Measurements from ENCODE around the gene CEP72. TPM values are rescaled to one million over a fixed set of nuclear protein-coding genes. Genes with fewer than 3 reads are reported as not detected.
A peak's percentile ranks its signal among the peaks of the same experiment; 100 is the strongest.

The CEP72 gene
- total and polyA plus RNA-seq, 10 of the 15 experiments (the other 5 are each of a cell fraction or from before 2014, with no cell fraction given): 0.35 to 13.5 (median 8.3) TPM

- CTCF ChIA-PET: no interaction called here
- BruUV-seq (replicated peaks): no TSS peak
- Histone ChIP-seq H3K79me2 (ENCODE audit: control insufficient read depth, insufficient read depth, low read length) (no peaks in the 10 kb centered on the region), H3K27ac (ENCODE audit: control insufficient read depth, insufficient read depth) (no peak overlapping the region), H3K4me3 (no peak overlapping the region), H2AFZ (ENCODE audit: control insufficient read depth, low read depth, low read length) (no peak overlapping the region), H4K20me1 (ENCODE audit: control insufficient read depth, insufficient read depth) (no peaks in the 10 kb centered on the region), H3K4me1 (ENCODE audit: control insufficient read depth, insufficient read depth, low read length) (no peaks in the 10 kb centered on the region), H3K9me3 (replicated peaks; ENCODE audit: control insufficient read depth, insufficient read depth, low read length) (no peaks in the 10 kb centered on the region), H3K9ac (ENCODE audit: control insufficient read depth, insufficient read depth, low read length) (no peak overlapping the region), H3K4me2 (ENCODE audit: control insufficient read depth, insufficient read depth) (no peak overlapping the region), H3K27me3 (replicated peaks in 1 of 2; ENCODE audit: control insufficient read depth in 2 of 2, insufficient read depth in 2 of 2, low read length in 1 of 2) (no peaks in the 10 kb centered on the region), H3K36me3 (ENCODE audit: control insufficient read depth in 2 of 2, insufficient read depth in 2 of 2, low read length in 1 of 2) (peaks cover 7% of the 10 kb centered on the region in 2 experiments)
- FAIRE-seq: no peak
- peak; percentile 67 for TF ChIP-seq BCL3 (IDR thresholded peaks at IDR 0.05; ENCODE audit: borderline replicate concordance, insufficient read depth, low read depth, low read length, poor library complexity, severe bottlenecking)
- no peak for TF ChIP-seq E2F8 (IDR thresholded peaks at IDR 0.05; ENCODE audit: low read depth, partially characterized antibody)
- peak; percentile 20 for TF ChIP-seq NR2C2 (IDR thresholded peaks at IDR 0.05; ENCODE audit: borderline replicate concordance, control insufficient read depth, insufficient read length, low read depth)
- TF ChIP-seq CHD2 (IDR thresholded peaks at IDR 0.05; ENCODE audit: borderline replicate concordance, low read depth, low read length): no peak
- no peak for TF ChIP-seq BCLAF1 (IDR thresholded peaks at IDR 0.05)
- in situ Hi-C loops (cut with MboI): no loop called here
- no peak for DNase-seq (ENCODE audit: low read depth, low spot score)
- SMC1A ChIA-PET (ENCODE audit: uncharacterized antibody, unreplicated experiment): no interaction called here
- intact Hi-C loops (cut with micrococcal nuclease; ENCODE audit: unreplicated experiment): loop anchor here (10.0 kb wide), 1 partner anchor 339 kb away; no protein-coding TSS in a partner anchor
- 85% methylated on average over 17 of the region's 17 CpGs for WGBS (ENCODE audit: insufficient coverage, insufficient replicate concordance, low lambda C conversion rate, missing lambda C conversion rate)
- RAD21 ChIA-PET (ENCODE audit: unreplicated experiment): no interaction called here
- POLR2A ChIA-PET: interaction anchor here (0.7 kb wide), 1 partner anchor 230 kb away, joined by 3 read pairs; no protein-coding TSS in a partner anchor
- ATAC-seq: no peak
These were observed 42.1 kb downstream of the CEP72 start for GRCh38 chr5:654071-654778.

Measured in GM12878 (cell line).